GM12865 (cell line): ENCODE data around the gene VTI1A.
"Not testable (repeated sequence)": the region's sequence is repeated elsewhere in the genome, so short reads cannot be mapped to it uniquely, and the experiment has no call there.

Source experiments
- DNase-seq: peaks from one replicate; pipeline ENCODE4 v3.0.0; 2010; ENCODE audit warnings: low read depth
- H3K4me3 ChIP-seq: 2 replicates; pipeline ENCODE4 v1.5.1; 2011; ENCODE audit warnings: mild to moderate bottlenecking, low read depth, low read length, control low read depth
- CTCF ChIP-seq: IDR thresholded peaks from 2 replicates; pipeline ENCODE4 v1.5.1; 2011; ENCODE audit warnings: low read length, control low read depth, low read depth, inconsistent platforms; ENCODE audit not compliant: insufficient read depth; ENCODE audit errors: missing control alignments

VTI1A gene

GRCh38 chr10:112723876-112724275 lies 276.9 kb downstream of the VTI1A start:
- TF ChIP-seq CTCF, result no peak
- DNase-seq, result no peak
- no peak overlapping the region for H3K4me3 ChIP-seq

- H3K4me3 ChIP-seq, result no peak overlapping the region
- TF ChIP-seq CTCF, result no peak
- DNase-seq, result no peak
Measured at GRCh38 chr10:112724404-112724991, 277.5 kb downstream of the VTI1A start.

GRCh38 chr10:112728118-112728883 lies 281.3 kb downstream of the VTI1A start:
- no peak for TF ChIP-seq CTCF
- no peak overlapping the region for H3K4me3 ChIP-seq
- no peak for DNase-seq

- no peak for TF ChIP-seq CTCF
- no peak for DNase-seq
- H3K4me3 ChIP-seq, result no peak overlapping the region
Measured at GRCh38 chr10:112728997-112729396, 282.0 kb downstream of the VTI1A start.

- not testable (repeated sequence) for H3K4me3 ChIP-seq, DNase-seq
Measured at GRCh38 chr10:112731450-112731849, 284.4 kb downstream of the VTI1A start.

- H3K4me3 ChIP-seq, result no peak overlapping the region
- no peak for TF ChIP-seq CTCF
- no peak for DNase-seq
Measured at GRCh38 chr10:112732277-112732921, 285.4 kb downstream of the VTI1A start.

GRCh38 chr10:112735041-112735695 lies 288.2 kb downstream of the VTI1A start:
- no peak for TF ChIP-seq CTCF
- DNase-seq, result no peak
- H3K4me3 ChIP-seq, result no peak overlapping the region
